Psoas muscle (tissue), 8 donors: ENCODE results near the gene RINL. TPM values are rescaled to one million over a fixed set of nuclear protein-coding genes. Genes with fewer than 3 reads are reported as not detected.

ENCODE experiments used
- ATAC-seq, 4 donors: fragments of 200-7000 bp; cut with Tn5 transposase; one replicate each; pipeline ENCODE4 v1.9.1; 2020; ENCODE audit warnings: moderate library complexity in 3 of 4, mild to moderate bottlenecking in 2 of 4
- DNase-seq, 2 donors: peaks; one replicate each; pipeline ENCODE4 v3.0.0-alpha.2; 2020
- H3K27ac ChIP-seq: fragments of 200-600 bp; one replicate; pipeline ENCODE4 v1.8.0; 2022
- H3K27me3 ChIP-seq, 3 donors: fragments of 200-600 bp in 1 of 3; one replicate each; pipeline versions ENCODE4 v1.6.1 to v1.8.0; 2013 to 2022; ENCODE audit warnings: low read length in 2 of 3, mild to moderate bottlenecking in 2 of 3, moderate library complexity in 1 of 3; ENCODE audit not compliant: insufficient read depth in 3 of 3
- H3K36me3 ChIP-seq, 2 donors: fragments of 200-600 bp in 1 of 2; one replicate each; pipeline versions ENCODE4 v1.6.1 to v1.8.0; 2013 to 2022; ENCODE audit warnings: low read depth in 1 of 2, mild to moderate bottlenecking in 1 of 2, moderate library complexity in 1 of 2; ENCODE audit not compliant: insufficient read depth in 1 of 2
- H3K4me1 ChIP-seq: fragments of 200-600 bp; one replicate; pipeline ENCODE4 v1.8.0; 2022
- H3K4me3 ChIP-seq: fragments of 200-600 bp; one replicate; pipeline ENCODE4 v1.8.0; 2022; ENCODE audit warnings: mild to moderate bottlenecking
- H3K9me3 ChIP-seq: fragments of 200-600 bp; one replicate; pipeline ENCODE4 v1.8.0; 2022
- WGBS, 3 donors: extraction: QIAGEN DNeasy Blood & Tissue Kit; methylation state at CpG; one replicate each; pipeline versions ENCODE4 v1.1.6 to v1.1.7; 2013; 5-methylcytosine and 5-hydroxymethylcytosine counted together
- intact Hi-C, 2 donors: fragments of 100-400 bp; cut with DNase I; formaldehyde crosslinking; loops; one replicate each; pipeline versions ENCODE4 v1.11.0 to v1.14.2; 2022
- polyA plus RNA-seq, 3 donors: library from polyadenylated mRNA; stranded (reverse); fragments of 200-250 nt; gene quantifications; one replicate each; pipeline ENCODE4 v1.2.3, GENCODE V29; 2013
- total RNA-seq, 4 donors: library from RNA; stranded (reverse); fragmentation: NEBNext Ultra II Directional in 2 of 4; extraction: Animal tissue kit (Norgen Biotek cat#: 25700) in 2 of 4; gene quantifications; one replicate each; pipeline versions ENCODE4 v1.2.1 to v1.2.4, GENCODE V29; 2021 to 2023
- TF ChIP-seq, protein P1 (sequence below): fragments of 200-600 bp; IDR thresholded peaks from one replicate; pipeline ENCODE4 v1.8.0; 2022; ENCODE audit warnings: antibody characterized with exemption
- donor health status: healthy with polysubstance abuse.
- donor health status: DM: no; HTN: no; CAD: no; lungs with moderate emphysema.
- donor health status: Bipolar disorder and iron deficiency.
- donor health status: healthy.
- donor health status: DM: yes; HTN: yes; CAD: no.
- donor health status: DM: no; HTN: no; CAD: no.
- donor health status: DM: no; HTN: no; CAD: no.
- donor health status: DM: yes; HTN: yes; CAD: no.

RINL gene
- total and polyA plus RNA-seq, 7 donors = 1.5 to 4.8 (median 2.2) TPM

DNA sequence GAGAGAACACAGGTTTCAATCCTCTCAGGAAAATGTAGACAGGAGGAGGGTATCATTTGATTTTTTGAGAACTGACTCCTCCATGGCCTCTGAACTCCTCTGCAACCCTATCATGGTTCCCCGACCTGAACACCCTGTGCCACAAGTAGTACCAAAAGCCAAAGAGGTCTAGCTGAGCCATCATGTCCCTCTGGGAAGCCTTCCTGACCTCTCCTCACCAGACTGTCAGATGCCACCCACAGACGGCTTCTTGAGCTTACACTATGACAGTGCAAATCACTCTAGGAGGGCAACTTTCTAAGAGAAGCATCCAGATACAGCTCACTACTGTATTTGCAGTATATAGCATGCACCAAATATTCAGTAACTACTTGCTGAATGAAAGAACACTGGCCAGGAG lies 32.0 kb downstream of the RINL start:
- H3K27me3 ChIP-seq = no peaks in the 10 kb centered on the region
- ATAC-seq (no peak), DNase-seq (peak in 1 of 2 donors; percentile 24)
- peaks cover 70% of the 10 kb centered on the region for H3K4me1 ChIP-seq
- H3K27ac ChIP-seq = peak overlapping the region; percentile 100
- H3K9me3 ChIP-seq = no peaks in the 10 kb centered on the region
- H3K4me3 ChIP-seq = peak overlapping the region; percentile 98
- 26 to 41% (median 35%) methylated on average over 2 of the region's 2 CpGs for WGBS, 3 donors
- TF ChIP-seq, protein P1, sequence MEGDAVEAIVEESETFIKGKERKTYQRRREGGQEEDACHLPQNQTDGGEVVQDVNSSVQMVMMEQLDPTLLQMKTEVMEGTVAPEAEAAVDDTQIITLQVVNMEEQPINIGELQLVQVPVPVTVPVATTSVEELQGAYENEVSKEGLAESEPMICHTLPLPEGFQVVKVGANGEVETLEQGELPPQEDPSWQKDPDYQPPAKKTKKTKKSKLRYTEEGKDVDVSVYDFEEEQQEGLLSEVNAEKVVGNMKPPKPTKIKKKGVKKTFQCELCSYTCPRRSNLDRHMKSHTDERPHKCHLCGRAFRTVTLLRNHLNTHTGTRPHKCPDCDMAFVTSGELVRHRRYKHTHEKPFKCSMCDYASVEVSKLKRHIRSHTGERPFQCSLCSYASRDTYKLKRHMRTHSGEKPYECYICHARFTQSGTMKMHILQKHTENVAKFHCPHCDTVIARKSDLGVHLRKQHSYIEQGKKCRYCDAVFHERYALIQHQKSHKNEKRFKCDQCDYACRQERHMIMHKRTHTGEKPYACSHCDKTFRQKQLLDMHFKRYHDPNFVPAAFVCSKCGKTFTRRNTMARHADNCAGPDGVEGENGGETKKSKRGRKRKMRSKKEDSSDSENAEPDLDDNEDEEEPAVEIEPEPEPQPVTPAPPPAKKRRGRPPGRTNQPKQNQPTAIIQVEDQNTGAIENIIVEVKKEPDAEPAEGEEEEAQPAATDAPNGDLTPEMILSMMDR = no peak
- intact Hi-C loops = no loop called here
- peaks cover 24 to 75% of the 10 kb centered on the region in 2 donors for H3K36me3 ChIP-seq

DNA sequence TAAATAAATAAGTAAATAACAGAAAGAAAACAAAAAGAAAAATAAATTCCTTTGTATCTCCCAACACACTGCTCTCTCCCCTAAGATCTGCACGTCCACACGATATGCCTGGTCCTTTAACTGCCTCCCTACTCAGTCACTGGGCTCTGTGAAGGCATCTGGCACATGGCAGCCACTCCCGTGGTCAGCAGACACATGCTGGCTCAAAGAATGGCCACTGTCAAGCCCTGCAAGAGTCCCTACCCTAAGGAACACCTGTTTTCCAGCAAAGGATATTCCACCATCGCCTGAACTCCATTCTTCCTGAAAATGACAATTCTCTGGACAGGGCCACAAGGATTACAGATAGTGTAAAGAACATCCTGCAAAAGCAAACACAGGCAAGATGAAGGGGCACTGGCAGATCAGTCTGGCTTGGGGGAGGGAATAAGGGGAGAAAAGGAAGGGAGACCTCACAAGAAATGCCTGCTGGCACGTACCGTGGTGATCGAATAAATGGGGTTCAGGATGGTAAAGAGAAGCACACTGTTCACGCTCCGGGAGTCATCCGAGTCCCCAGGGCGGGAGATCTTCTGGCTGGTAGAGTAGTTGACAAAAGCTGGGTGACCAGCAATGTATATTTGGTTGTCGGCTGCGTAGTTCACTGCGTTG lies 32.6 kb downstream of the RINL start:
- ATAC-seq (no peak), DNase-seq (peak in 1 of 2 donors; percentile 62)
- no peak overlapping the region for H3K4me3 ChIP-seq
- peaks cover 73% of the 10 kb centered on the region for H3K4me1 ChIP-seq
- intact Hi-C loops = no loop called here
- peaks cover 25 to 81% of the 10 kb centered on the region in 2 donors for H3K36me3 ChIP-seq
- TF ChIP-seq, protein P1 = no peak
- WGBS, 3 donors = 68 to 71% (median 69%) methylated on average over 14 of the region's 14 CpGs
- no peaks in the 10 kb centered on the region for H3K9me3 ChIP-seq
- peak overlapping the region; percentile 100 for H3K27ac ChIP-seq
- H3K27me3 ChIP-seq = no peaks in the 10 kb centered on the region

DNA sequence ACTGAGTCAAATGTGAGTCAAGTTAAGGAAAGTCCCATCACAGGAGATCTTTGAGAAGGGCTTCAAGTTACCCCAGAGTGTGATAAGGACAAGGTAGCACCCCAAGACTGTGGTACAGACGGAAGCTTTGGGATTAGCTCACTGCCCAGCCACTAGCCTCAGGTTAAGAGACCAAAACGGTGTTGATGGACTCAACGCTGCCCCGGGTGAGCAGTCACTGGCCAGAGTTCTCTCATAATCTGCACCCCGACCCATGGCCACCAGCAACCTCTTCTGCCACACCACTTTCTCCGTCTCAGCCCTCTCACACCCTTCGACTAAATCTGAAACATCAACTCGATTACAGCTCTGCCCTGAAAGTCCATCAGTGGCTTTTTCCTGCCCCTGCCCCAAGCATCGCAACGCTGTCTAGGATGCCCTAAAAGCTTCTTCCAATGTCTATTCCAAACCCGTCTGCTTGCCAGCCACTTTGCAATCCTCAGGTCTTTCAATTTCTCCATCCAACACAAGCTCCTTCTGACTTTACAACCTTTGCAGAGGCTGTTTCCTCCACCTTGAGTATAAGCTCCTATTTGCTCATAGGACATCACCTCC lies 33.9 kb downstream of the RINL start:
- peaks cover 84% of the 10 kb centered on the region for H3K4me1 ChIP-seq
- no peak overlapping the region for H3K4me3 ChIP-seq
- 87 to 89% (median 87%) methylated on average over 11 of the region's 11 CpGs for WGBS, 3 donors
- peak in 1 of 2 donors; percentile 23 for DNase-seq
- TF ChIP-seq, protein P1 = no peak
- no peak for ATAC-seq
- H3K27ac ChIP-seq = peak overlapping the region; percentile 100
- no peaks in the 10 kb centered on the region for H3K27me3 ChIP-seq
- peaks cover 32 to 94% of the 10 kb centered on the region in 2 donors for H3K36me3 ChIP-seq
- intact Hi-C loops = no loop called here
- H3K9me3 ChIP-seq = no peaks in the 10 kb centered on the region

DNA sequence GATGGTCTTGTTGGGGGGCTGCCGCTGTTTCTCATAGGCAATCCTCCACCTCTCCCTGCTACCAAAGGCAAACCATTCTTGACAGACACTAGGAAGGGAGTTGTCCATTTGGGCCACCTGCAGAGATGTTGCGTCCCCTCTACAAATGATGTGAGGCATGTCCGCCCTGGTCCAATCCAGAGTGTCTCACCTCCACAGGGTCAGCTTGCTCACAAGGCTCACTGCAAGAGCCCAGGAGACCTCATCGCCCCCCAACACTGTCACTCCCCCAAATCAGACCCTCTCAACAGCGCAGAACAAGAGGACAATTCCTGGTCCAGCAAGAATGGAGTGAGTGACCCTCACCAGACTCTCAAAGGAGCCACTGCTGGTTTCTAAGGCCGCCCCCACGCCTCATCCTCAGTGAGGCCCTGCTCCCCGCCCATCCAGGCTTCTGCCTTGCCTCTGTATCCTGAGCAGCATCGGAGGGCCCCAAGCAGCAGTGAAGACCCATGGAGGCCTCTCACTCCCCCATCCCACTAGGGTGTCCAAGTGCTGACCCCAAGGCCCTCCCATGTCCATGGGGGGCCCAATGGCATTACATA lies 34.8 kb downstream of the RINL start:
- H3K27ac ChIP-seq = peak overlapping the region; percentile 100
- peak in 1 of 2 donors; percentile 41 for DNase-seq

More for the DNA sequence above, 34.8 kb downstream of the RINL start:
- peaks cover 88% of the 10 kb centered on the region for H3K4me1 ChIP-seq
- no peak overlapping the region for H3K4me3 ChIP-seq
- WGBS, 3 donors = 90 to 97% (median 95%) methylated on average over 9 of the region's 9 CpGs
- intact Hi-C loops = no loop called here
- no peak for ATAC-seq
- TF ChIP-seq, protein P1 = no peak
- peaks cover 40 to 100% of the 10 kb centered on the region in 2 donors for H3K36me3 ChIP-seq
- H3K27me3 ChIP-seq = no peaks in the 10 kb centered on the region
- no peaks in the 10 kb centered on the region for H3K9me3 ChIP-seq
